Choroid plexus epithelial cell (primary cell): ENCODE measurements around the gene ST7.

Experiments
- DNase-seq: peaks from one replicate; pipeline ENCODE4 v3.0.0-alpha.2; 2010; ENCODE audit warnings: low read depth
- H3K4me3 ChIP-seq: 2 replicates; pipeline ENCODE4 v1.5.1; 2011; ENCODE audit warnings: low read depth, mild to moderate bottlenecking, control low read depth, low read length, moderate library complexity
- CTCF ChIP-seq: conservative IDR thresholded peaks from 2 replicates; pipeline ENCODE4 v1.5.1; 2011; ENCODE audit warnings: low read depth, mild to moderate bottlenecking, control low read depth, inconsistent platforms, low read length, moderate library complexity

ST7 gene

GRCh38 chr7:117185124-117185523 lies 231.8 kb downstream of the ST7 start:
- H3K4me3 ChIP-seq = no peak overlapping the region
- no peak for TF ChIP-seq CTCF
- DNase-seq = no peak

- TF ChIP-seq CTCF = no peak
- no peak overlapping the region for H3K4me3 ChIP-seq
Observed at GRCh38 chr7:117186218-117187010, 233.1 kb downstream of the ST7 start.

GRCh38 chr7:117188376-117188775 lies 235.1 kb downstream of the ST7 start:
- no peak overlapping the region for H3K4me3 ChIP-seq
- no peak for TF ChIP-seq CTCF
- no peak for DNase-seq

More at GRCh38 chr7:117186218-117187010, 233.1 kb downstream of the ST7 start:
- DNase-seq = peak; percentile 68

- TF ChIP-seq CTCF = no peak
- no peak overlapping the region for H3K4me3 ChIP-seq
- peak; percentile 46 for DNase-seq
Observed at GRCh38 chr7:117188949-117189592, 235.8 kb downstream of the ST7 start.

- H3K4me3 ChIP-seq = no peak overlapping the region
- no peak for TF ChIP-seq CTCF
- no peak for DNase-seq
Observed at GRCh38 chr7:117190104-117190503, 236.8 kb downstream of the ST7 start.

GRCh38 chr7:117190746-117191435 lies 237.6 kb downstream of the ST7 start:
- H3K4me3 ChIP-seq = no peak overlapping the region
- TF ChIP-seq CTCF = no peak
- DNase-seq = no peak
